GM21390 (cell line): ENCODE data around the gene CIB4.

Source experiments
- ATAC-seq: cut with Tn5 transposase; IDR thresholded peaks from one replicate; pipeline ENCODE4 v1.9.1; 2021; ENCODE audit not compliant: unreplicated experiment

Gene CIB4

DNA sequence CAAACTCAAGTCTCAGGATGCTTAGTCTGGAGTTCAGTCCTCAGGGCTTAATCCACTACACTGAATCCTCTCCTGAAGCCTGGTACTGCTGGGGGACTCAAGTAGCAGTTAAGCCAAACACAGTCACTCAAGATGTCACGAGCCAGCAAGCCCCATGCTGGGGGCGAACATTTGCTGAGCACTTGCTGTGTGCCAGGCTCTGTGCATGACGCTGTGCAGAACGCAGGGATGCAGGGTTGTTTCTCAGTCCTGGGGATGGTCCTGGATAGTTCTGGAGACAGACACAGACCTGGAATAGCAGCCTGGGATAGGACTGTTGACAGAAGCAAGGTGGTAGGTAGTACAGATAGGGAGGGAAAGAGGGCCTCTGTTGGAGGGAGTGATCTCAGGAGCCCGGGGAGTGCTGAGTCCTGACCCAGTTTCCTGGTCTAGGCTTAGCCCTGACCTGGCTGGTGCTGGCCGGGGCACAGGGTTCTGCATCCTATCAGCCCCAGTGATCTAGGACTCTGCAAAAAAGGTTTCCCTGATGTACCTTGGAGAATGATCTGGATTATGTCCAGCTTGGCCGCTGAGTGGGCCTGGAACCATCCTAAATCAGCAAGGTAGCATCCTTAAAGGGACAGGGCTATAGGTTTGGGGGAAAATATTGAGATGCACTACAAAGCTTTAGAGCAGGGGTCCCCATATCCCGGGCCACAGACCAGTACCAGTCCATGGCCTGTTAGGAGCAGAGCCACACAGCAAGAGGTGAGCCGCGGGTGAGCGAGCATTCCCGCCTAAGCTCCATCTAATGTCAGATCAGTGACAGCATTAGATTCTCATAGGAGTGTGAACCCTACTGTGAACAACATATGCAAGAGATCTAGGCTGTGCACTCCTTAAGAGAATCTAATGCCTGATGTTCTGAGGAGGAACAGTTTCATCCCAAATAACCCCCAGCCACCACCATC, 108.6 kb downstream of the CIB4 start:
- no peak for ATAC-seq
